Measurements from ENCODE around the gene HPSE2. TPM values are rescaled to one million over a fixed set of nuclear protein-coding genes. Genes with fewer than 3 reads are reported as not detected.

The HPSE2 gene
- total and polyA plus RNA-seq, 2 of the 8 experiments (the other 6 are each of a cell fraction or from before 2014, with no cell fraction given) = 0.41 to 0.58 TPM

GRCh38 chr10:98524124-98524523 is 711.5 kb downstream of the HPSE2 start:
- ChIA-PET CTCF (ENCODE audit: partially characterized antibody) (interaction anchor here (0.6 to 1.2 kb wide), 2 partner anchors 101 to 330 kb away, joined by 3 read pairs; no protein-coding TSS in a partner anchor), POLR2A (ENCODE audit: partially characterized antibody) (no interaction called here)
- Histone ChIP-seq H3K79me2 (ENCODE audit: control insufficient read depth in 1 of 2, insufficient read depth in 2 of 2, low read length in 2 of 2) (no peaks in the 10 kb centered on the region), H3K9ac (replicated peaks in 1 of 4; ENCODE audit: extremely low read depth in 1 of 4, low read depth in 3 of 4, low read length in 3 of 4) (no peak overlapping the region), H3K4me1 (replicated peaks in 1 of 4; ENCODE audit: control insufficient read depth in 3 of 4, insufficient read depth in 4 of 4, low read length in 3 of 4) (no peaks in the 10 kb centered on the region), H3K79me1 (ENCODE audit: low read depth, low read length) (no peaks in the 10 kb centered on the region), H4K91ac (replicated peaks; ENCODE audit: insufficient read length, low read length) (no peak overlapping the region), H3K56ac (replicated peaks; ENCODE audit: insufficient read length, low read depth, low read length) (no peak overlapping the region), H3K27me3 (replicated peaks in 1 of 4; ENCODE audit: control insufficient read depth in 3 of 4, extremely low read depth in 1 of 4, insufficient read depth in 3 of 4, low read length in 3 of 4) (no peaks in the 10 kb centered on the region), H3K14ac (ENCODE audit: insufficient read length) (no peak overlapping the region), H3K4me2 (ENCODE audit: insufficient read depth in 1 of 2, low read depth in 2 of 2, low read length in 2 of 2) (no peak overlapping the region), H2BK20ac (ENCODE audit: low read length) (no peak overlapping the region), H3K9me3 (ENCODE audit: insufficient read depth in 2 of 2, low read depth in 1 of 2, low read length in 1 of 2) (no peaks in the 10 kb centered on the region), H2BK5ac (ENCODE audit: low read depth, low read length) (no peak overlapping the region), H3K4ac (replicated peaks; ENCODE audit: insufficient read length, low read depth, low read length) (no peak overlapping the region), H3K36me3 (ENCODE audit: control insufficient read depth in 2 of 4, insufficient read depth in 4 of 4, low read length in 3 of 4) (no peaks in the 10 kb centered on the region), H3K4me3 (ENCODE audit: extremely low read depth in 1 of 4, insufficient read depth in 2 of 4, low read depth in 3 of 4, low read length in 4 of 4) (no peak overlapping the region), H2AFZ (ENCODE audit: low read length) (no peak overlapping the region), H3K18ac (ENCODE audit: extremely low read depth, low read length) (no peak overlapping the region), H3K23ac (ENCODE audit: insufficient read length) (no peak overlapping the region), H2BK12ac (ENCODE audit: low read depth, low read length) (no peak overlapping the region), H2AK5ac (ENCODE audit: low read depth, low read length) (no peak overlapping the region), H4K8ac (ENCODE audit: extremely low read depth, insufficient read depth, low read length) (no peak overlapping the region), H3K23me2 (ENCODE audit: low read depth, low read length) (no peaks in the 10 kb centered on the region), H4K5ac (ENCODE audit: insufficient read length, low read depth, low read length) (no peak overlapping the region), H2BK120ac (replicated peaks; ENCODE audit: low read depth, low read length) (no peak overlapping the region), H3K27ac (ENCODE audit: low read depth, low read length) (no peak overlapping the region), H4K20me1 (replicated peaks in 1 of 2; ENCODE audit: control insufficient read depth in 1 of 2, insufficient read depth in 2 of 2, low read length in 2 of 2) (no peaks in the 10 kb centered on the region), H2BK15ac (ENCODE audit: low read length) (no peak overlapping the region)
- DNase-seq (ENCODE audit: low read depth in 1 of 2, low spot score in 2 of 2) (no peak), FAIRE-seq (no peak)
- 91% methylated on average over 8 of the region's 8 CpGs; no CpG with 5 or more reads in 1 of the 2 experiments for WGBS, 2 experiments (ENCODE audit: extremely low coverage in 1 of 2, insufficient coverage in 1 of 2, insufficient read length in 1 of 2, insufficient replicate concordance in 2 of 2, low coverage in 1 of 2, low lambda C conversion rate in 2 of 2, missing lambda C conversion rate in 1 of 2)
- TF ChIP-seq SIX5 (IDR thresholded peaks at IDR 0.05; ENCODE audit: low read depth, low read length) (no peak), POU5F1 (IDR thresholded peaks at IDR 0.05; ENCODE audit: low read depth, low read length) (no peak), EZH2 (IDR thresholded peaks at IDR 0.05; ENCODE audit: low read depth, low read length, severe bottlenecking) (no peak), SUZ12 (IDR thresholded peaks at IDR 0.05; ENCODE audit: low read length) (no peak), TAF1 (IDR thresholded peaks at IDR 0.05; ENCODE audit: low read depth, low read length) (no peak), RXRA (IDR thresholded peaks at IDR 0.05; ENCODE audit: insufficient read depth, low read depth, low read length) (no peak), CEBPB (IDR thresholded peaks at IDR 0.05; ENCODE audit: low read depth, low read length) (no peak)

Measured in H1 (cell line).